Spleen (tissue), 7 donors: ENCODE measurements around the gene COL5A2.

ENCODE experiments used
- POLR2A ChIP-seq, 3 donors: fragments of 450-650 bp; IDR thresholded peaks; one replicate each; pipeline ENCODE4 v1.5.1; 2017; ENCODE audit warnings: antibody characterized with exemption in 3 of 3, mild to moderate bottlenecking in 1 of 3
- TF ChIP-seq, protein P1 (sequence below), 11 experiments: fragments of 200-600 bp in 7 of 11; fragments of 450-650 bp in 4 of 11; sonication (generic) in 4 of 11; IDR thresholded peaks in 8 of 11; conservative IDR thresholded peaks in 3 of 11; 1 replicate in 7 of 11; 2 replicates in 4 of 11; pipeline versions ENCODE4 v1.4.0 to v1.8.0; 2016 to 2021; ENCODE audit warnings: antibody characterized with exemption in 11 of 11, inconsistent platforms in 4 of 11, mild to moderate bottlenecking in 1 of 11
- donor health status: DM: no; HTN: no; CAD: no; lungs with moderate emphysema.
- donor health status: DM: no; HTN: no; CAD: no.
- donor health status: DM: no; HTN: no; CAD: no.

- no peak for TF ChIP-seq POLR2A (IDR thresholded peaks at IDR 0.05)
- TF ChIP-seq, protein P1, sequence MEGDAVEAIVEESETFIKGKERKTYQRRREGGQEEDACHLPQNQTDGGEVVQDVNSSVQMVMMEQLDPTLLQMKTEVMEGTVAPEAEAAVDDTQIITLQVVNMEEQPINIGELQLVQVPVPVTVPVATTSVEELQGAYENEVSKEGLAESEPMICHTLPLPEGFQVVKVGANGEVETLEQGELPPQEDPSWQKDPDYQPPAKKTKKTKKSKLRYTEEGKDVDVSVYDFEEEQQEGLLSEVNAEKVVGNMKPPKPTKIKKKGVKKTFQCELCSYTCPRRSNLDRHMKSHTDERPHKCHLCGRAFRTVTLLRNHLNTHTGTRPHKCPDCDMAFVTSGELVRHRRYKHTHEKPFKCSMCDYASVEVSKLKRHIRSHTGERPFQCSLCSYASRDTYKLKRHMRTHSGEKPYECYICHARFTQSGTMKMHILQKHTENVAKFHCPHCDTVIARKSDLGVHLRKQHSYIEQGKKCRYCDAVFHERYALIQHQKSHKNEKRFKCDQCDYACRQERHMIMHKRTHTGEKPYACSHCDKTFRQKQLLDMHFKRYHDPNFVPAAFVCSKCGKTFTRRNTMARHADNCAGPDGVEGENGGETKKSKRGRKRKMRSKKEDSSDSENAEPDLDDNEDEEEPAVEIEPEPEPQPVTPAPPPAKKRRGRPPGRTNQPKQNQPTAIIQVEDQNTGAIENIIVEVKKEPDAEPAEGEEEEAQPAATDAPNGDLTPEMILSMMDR (IDR thresholded peaks at IDR 0.05 in 8 of 11, conservative IDR thresholded peaks at IDR 0.05 in 3 of 11), result no peak
Measured at GRCh38 chr2:189037518-189037917, 142.0 kb downstream of the COL5A2 start.
